PC-3 (cell line): ENCODE data around the gene AIG1.

Experiments used
- CTCF ChIP-seq: fragments of 300-600 bp; sonication (generic); conservative IDR thresholded peaks from 2 replicates; pipeline ENCODE4 v1.5.1; 2017; ENCODE audit warnings: antibody characterized with exemption, low read depth, mild to moderate bottlenecking, low read length
- EZH2 ChIP-seq: fragments of 300-600 bp; sonication (generic); IDR thresholded peaks from one replicate; pipeline ENCODE4 v1.6.1; 2017; ENCODE audit warnings: antibody characterized with exemption, mild to moderate bottlenecking, low read length; ENCODE audit not compliant: unreplicated experiment

DNA sequence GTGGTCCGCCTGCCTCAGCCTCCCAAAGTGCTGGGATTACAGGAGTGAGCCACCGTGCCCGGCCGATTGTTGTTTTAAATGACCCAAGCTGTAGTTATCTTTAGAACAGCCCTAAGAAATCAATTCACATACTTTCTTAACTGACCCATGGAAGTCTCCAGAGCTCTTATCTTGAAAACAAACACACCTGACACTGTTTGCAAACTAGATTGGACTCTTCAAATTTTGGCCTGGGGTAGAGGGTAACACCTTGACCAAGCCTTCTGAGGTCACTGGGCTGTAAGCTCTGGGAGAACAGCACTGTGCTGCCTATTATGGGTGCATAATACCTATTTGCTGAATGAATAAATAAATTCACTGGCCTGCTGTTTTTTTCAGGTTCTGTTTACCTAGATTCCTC lies 190.6 kb downstream of the AIG1 start:
- TF ChIP-seq EZH2 (no peak), CTCF (no peak)
